ENCODE measurements around the gene TIMMDC1.
"Not testable (repeated sequence)": the region's sequence is repeated elsewhere in the genome, so short reads cannot be mapped to it uniquely, and the experiment has no call there.

The TIMMDC1 gene

GRCh38 chr3:119557192-119557876 is 59.0 kb downstream of the TIMMDC1 start:
- DNase-seq (ENCODE audit: low spot score): no peak

GRCh38 chr3:119557877-119558269 is 59.5 kb downstream of the TIMMDC1 start:
- no peak for DNase-seq (ENCODE audit: low spot score)

- no peak for DNase-seq (ENCODE audit: low spot score)
These were observed 60.4 kb downstream of the TIMMDC1 start for GRCh38 chr3:119558626-119559317.

GRCh38 chr3:119559441-119559963 is 61.2 kb downstream of the TIMMDC1 start, which contains the start of gene CD80:
CD80 (minus strand) TSS chr3:119559614; CDS start chr3:119557728, 1,886 bp downstream.
- no peak for DNase-seq (ENCODE audit: low spot score)

GRCh38 chr3:119560160-119560559 is 61.8 kb downstream of the TIMMDC1 start:
- no peak for DNase-seq (ENCODE audit: low spot score)

- no peak for DNase-seq (ENCODE audit: low spot score)
These were observed 64.1 kb downstream of the TIMMDC1 start for GRCh38 chr3:119562307-119562961.

- DNase-seq (ENCODE audit: low spot score): not testable (repeated sequence)
These were observed 65.0 kb downstream of the TIMMDC1 start for GRCh38 chr3:119563334-119563733.

- DNase-seq (ENCODE audit: low spot score): no peak
These were observed 70.8 kb downstream of the TIMMDC1 start for GRCh38 chr3:119569156-119569555.

- peak; percentile 32 for DNase-seq (ENCODE audit: low spot score)
These were observed 71.9 kb downstream of the TIMMDC1 start for GRCh38 chr3:119570229-119570628.

- DNase-seq (ENCODE audit: low spot score): no peak
These were observed 72.9 kb downstream of the TIMMDC1 start for GRCh38 chr3:119571230-119571629.

GRCh38 chr3:119571688-119572087 is 73.3 kb downstream of the TIMMDC1 start:
- no peak for DNase-seq (ENCODE audit: low spot score)
